HepG2 (cell line): Measurements from ENCODE around the gene VWA1. TPM values are rescaled to one million over a fixed set of nuclear protein-coding genes. Genes with fewer than 3 reads are reported as not detected.

ENCODE experiments used
- ATAC-seq: fragments of 200-7000 bp; cut with Tn5 transposase; 3 replicates; pipeline ENCODE4 v1.9.1; 2020; ENCODE audit warnings: mild to moderate bottlenecking, moderate library complexity
- BruUV-seq: library from RNA; stranded (reverse); fragments of 400-500 nt; replicated peaks from 2 replicates; lab custom pipeline; 2021; lab: Mats Ljungman, UMichigan
- CTCF ChIA-PET: fragments of 300-600 bp; formaldehyde crosslinking; extraction: SDS; loops from one replicate; lab custom pipeline; 2021; ENCODE audit warnings: low total read pairs, inconsistent platforms, low intra/inter-chr PET ratio; lab: Yijun Ruan, JAX
- POLR2A ChIA-PET: fragments of 350-600 bp; sonication (Branson Sonifier 250); formaldehyde crosslinking; loops from one replicate; lab custom pipeline; 2020; ENCODE audit warnings: antibody characterized with exemption, inconsistent platforms; lab: Yijun Ruan, JAX
- DNase-seq: peaks from one replicate; pipeline ENCODE4 v3.0.0-alpha.2; 2015; ENCODE audit warnings: low spot score
- FAIRE-seq: peaks from 3 replicates; lab custom pipeline; 2011; peaks lifted over from hg19 to GRCh38; lab: Jason Lieb, UNC
- H2AFZ ChIP-seq: one replicate; pipeline ENCODE4 v1.6.1; 2011; ENCODE audit warnings: low read length, inconsistent platforms
- H3K27ac ChIP-seq: fragments of 300-600 bp; 3 replicates; pipeline ENCODE4 v1.8.0; 2011; ENCODE audit warnings: mixed run types, mild to moderate bottlenecking, mixed read lengths, low read length, inconsistent platforms; ENCODE audit not compliant: insufficient read depth; ENCODE audit errors: extremely low read length
- H3K27me3 ChIP-seq, 2 experiments: fragments of 200-600 bp in 1 of 2; 2 replicates in 1 of 2; 3 replicates in 1 of 2; pipeline versions ENCODE4 v1.6.0 to v1.8.0; 2011; ENCODE audit warnings: low read length in 2 of 2, mild to moderate bottlenecking in 2 of 2, moderate library complexity in 2 of 2, inconsistent platforms in 1 of 2; ENCODE audit not compliant: insufficient read depth in 2 of 2, control insufficient read depth in 1 of 2
- H3K36me3 ChIP-seq, 2 experiments: fragments of 200-600 bp in 1 of 2; replicated peaks in 1 of 2; 2 replicates in 1 of 2; 3 replicates in 1 of 2; pipeline versions ENCODE4 v1.5.1 to v1.8.0; 2011; ENCODE audit warnings: low read length in 2 of 2, inconsistent platforms in 1 of 2; ENCODE audit not compliant: insufficient read depth in 2 of 2, control insufficient read depth in 1 of 2
- H3K4me1 ChIP-seq: 2 replicates; pipeline ENCODE4 v1.5.1; 2012; ENCODE audit warnings: low read length, inconsistent platforms; ENCODE audit not compliant: insufficient read depth
- H3K4me2 ChIP-seq: 2 replicates; pipeline ENCODE4 v1.6.0; 2011; ENCODE audit warnings: low read depth, low read length, inconsistent platforms
- H3K4me3 ChIP-seq, 3 experiments: fragments of 200-600 bp in 1 of 3; sonication (generic), shearing (Covaris generic) in 1 of 3; replicated peaks in 1 of 3; 2 replicates each; pipeline ENCODE4 v1.5.1; 2011 to 2016; ENCODE audit warnings: low read length in 3 of 3, inconsistent platforms in 2 of 3, low read depth in 2 of 3, mild to moderate bottlenecking in 2 of 3, control low read depth in 1 of 3, mixed read lengths in 1 of 3; ENCODE audit not compliant: insufficient read depth in 1 of 3
- H3K79me2 ChIP-seq: one replicate; pipeline ENCODE4 v1.6.1; 2011; ENCODE audit warnings: low read length, inconsistent platforms; ENCODE audit not compliant: insufficient read depth
- H3K9ac ChIP-seq: 2 replicates; pipeline ENCODE4 v1.6.0; 2011; ENCODE audit warnings: mild to moderate bottlenecking, low read depth, low read length, inconsistent platforms; ENCODE audit not compliant: insufficient read depth
- H3K9me3 ChIP-seq: 2 replicates; pipeline ENCODE4 v1.5.1; 2012; ENCODE audit warnings: mild to moderate bottlenecking, low read length
- H4K20me1 ChIP-seq: 2 replicates; pipeline ENCODE4 v1.6.0; 2011; ENCODE audit warnings: inconsistent platforms, mild to moderate bottlenecking, low read length, moderate library complexity; ENCODE audit not compliant: insufficient read depth
- BRCA1 ChIP-seq: sonication (generic); formaldehyde crosslinking; IDR thresholded peaks from 2 replicates; pipeline ENCODE4 v1.4.0; 2020; ENCODE audit warnings: missing genetic modification reagents
- DR1 ChIP-seq: sonication (generic); formaldehyde crosslinking; IDR thresholded peaks from 2 replicates; pipeline ENCODE4 v1.8.0; 2021; ENCODE audit warnings: mild to moderate bottlenecking, missing genetic modification reagents, inconsistent platforms
- FOXC1 ChIP-seq: sonication (generic); formaldehyde crosslinking; IDR thresholded peaks from 2 replicates; pipeline ENCODE4 v1.8.0; 2022; ENCODE audit warnings: mild to moderate bottlenecking, missing genetic modification reagents, borderline replicate concordance
- JARID2 ChIP-seq: sonication (generic); formaldehyde crosslinking; IDR thresholded peaks from 2 replicates; pipeline ENCODE4 v1.8.1; 2023; ENCODE audit warnings: missing genetic modification reagents, inconsistent platforms; ENCODE audit not compliant: insufficient replicate concordance
- MTF1 ChIP-seq: sonication (generic); formaldehyde crosslinking; IDR thresholded peaks from 2 replicates; pipeline ENCODE4 v1.5.0; 2020; ENCODE audit warnings: missing genetic modification reagents
- MTF2 ChIP-seq: sonication (generic); formaldehyde crosslinking; IDR thresholded peaks from 2 replicates; pipeline ENCODE4 v1.5.0; 2020; ENCODE audit warnings: missing genetic modification reagents, borderline replicate concordance
- NCOA1 ChIP-seq: sonication (generic); formaldehyde crosslinking; IDR thresholded peaks from 2 replicates; pipeline ENCODE4 v1.9.0; 2021; ENCODE audit warnings: missing genetic modification reagents
- RBM22 ChIP-seq: fragments of 200-400 bp; formaldehyde crosslinking; optimal IDR thresholded peaks from 2 replicates; pipeline ENCODE3; 2017; ENCODE audit warnings: mild to moderate bottlenecking, low read length, moderate library complexity
- SNRNP70 ChIP-seq: fragments of 200-400 bp; formaldehyde crosslinking; IDR thresholded peaks from 2 replicates; pipeline ENCODE4 v1.6.1; 2017; ENCODE audit warnings: mild to moderate bottlenecking, low read depth, low read length, moderate library complexity
- TARDBP ChIP-seq: sonication (generic); formaldehyde crosslinking; IDR thresholded peaks from 2 replicates; pipeline ENCODE4 v1.8.0; 2022; ENCODE audit warnings: mild to moderate bottlenecking, missing genetic modification reagents
- ZNF337 ChIP-seq: sonication (generic); formaldehyde crosslinking; IDR thresholded peaks from 2 replicates; pipeline ENCODE4 v1.5.1; 2020; ENCODE audit warnings: missing genetic modification reagents, low read depth, mild to moderate bottlenecking, borderline replicate concordance
- ZNF414 ChIP-seq: sonication (generic); formaldehyde crosslinking; IDR thresholded peaks from 2 replicates; pipeline ENCODE4 v1.5.0; 2020; ENCODE audit warnings: missing genetic modification reagents
- ZNF557 ChIP-seq: sonication (generic); formaldehyde crosslinking; IDR thresholded peaks from 2 replicates; pipeline ENCODE4 v1.4.0; 2020; ENCODE audit warnings: missing genetic modification reagents
- ZNF761 ChIP-seq: sonication (generic); formaldehyde crosslinking; conservative IDR thresholded peaks from 2 replicates; pipeline ENCODE4 v1.4.0; 2020; ENCODE audit warnings: mild to moderate bottlenecking, missing genetic modification reagents
- WGBS: methylation state at CpG from one replicate; pipeline ENCODE4 v1.1.6; 2017; ENCODE audit warnings: low lambda C conversion rate; 5-methylcytosine and 5-hydroxymethylcytosine counted together
- in situ Hi-C: cut with HindIII; loops from 2 replicates; pipeline ENCODE4 v1.10.0; 2017; ENCODE audit warnings: low pct_unique_long_range_greater_than_20kb; ENCODE audit not compliant: extremely low pct_ligation_motif_present
- intact Hi-C: fragments of 100-400 bp; cut with micrococcal nuclease; formaldehyde crosslinking; loops from one replicate; pipeline ENCODE4 v1.10.0; 2022; ENCODE audit not compliant: unreplicated experiment
- polyA plus RNA-seq, 8 experiments: library from polyadenylated mRNA; depleted of rRNA in 3 of 8; stranded (reverse) in 7 of 8; unstranded in 1 of 8; fragments of >200 nt; fragmentation: Illumina TruSeq in 4 of 8; extraction: Trizol in 4 of 8; gene quantifications; 2 replicates each; pipeline versions ENCODE4 v1.2.1 to v1.2.3, GENCODE V29; 2011 to 2016; ENCODE audit warnings: low read depth in 4 of 8, missing spikeins in 1 of 8, mixed read lengths in 1 of 8; ENCODE audit not compliant: insufficient read depth in 1 of 8
- total RNA-seq, 5 experiments: library from RNA; depleted of rRNA; stranded (reverse); fragments of >200 nt; fragmentation: Illumina TruSeq; extraction: Trizol; gene quantifications; 2 replicates each; pipeline ENCODE4 v1.2.3, GENCODE V29; 2016; ENCODE audit warnings: low read depth in 1 of 5
- TF ChIP-seq, protein P1 (sequence below): sonication (generic); formaldehyde crosslinking; IDR thresholded peaks from 2 replicates; pipeline ENCODE4 v1.8.0; 2023; ENCODE audit warnings: mild to moderate bottlenecking, missing genetic modification reagents
- TF ChIP-seq, protein P2 (sequence below): sonication (generic); formaldehyde crosslinking; conservative IDR thresholded peaks from 2 replicates; pipeline ENCODE4 v1.8.1; 2023; ENCODE audit warnings: missing genetic modification reagents

Gene VWA1
- total and polyA plus RNA-seq, 2 of the 13 experiments (the other 11 are each of a cell fraction or from before 2014, with no cell fraction given): 40.9 to 57.5 TPM

DNA sequence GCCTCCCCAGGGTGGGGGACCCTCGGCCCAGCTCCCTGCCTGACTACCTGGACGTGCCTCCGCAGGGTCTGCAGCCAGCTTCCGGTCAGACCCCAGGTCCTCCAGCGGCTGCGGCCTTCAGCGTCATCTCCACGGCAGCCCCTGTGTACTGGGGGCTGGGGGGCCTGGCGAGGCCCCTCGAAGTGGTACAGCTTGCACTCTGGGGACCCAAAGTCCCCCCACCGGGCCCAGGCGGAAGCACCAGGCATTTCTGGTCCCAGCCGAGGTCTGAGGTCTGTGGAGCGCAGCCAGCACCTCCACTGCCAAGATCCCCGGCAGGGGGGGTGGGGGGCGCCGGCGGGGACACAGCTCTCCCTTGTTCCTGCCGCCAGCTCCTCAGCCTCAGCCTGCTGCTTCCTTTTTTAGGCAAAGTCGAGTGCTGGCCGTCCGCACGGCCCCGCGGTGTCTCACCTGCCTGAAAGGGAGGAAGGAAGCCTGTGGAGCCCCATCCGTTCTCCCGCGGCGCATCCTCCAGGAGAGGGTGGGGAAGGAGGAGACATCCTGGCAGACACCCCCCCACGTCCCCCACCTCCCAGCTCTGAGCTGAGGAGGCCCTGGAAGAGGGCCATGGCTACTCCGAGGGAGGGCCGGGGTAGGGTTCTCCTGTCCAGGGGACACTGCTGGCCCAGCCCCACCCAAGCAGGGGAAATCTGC, 1.2 kb upstream of the VWA1 start (continued):
- TF ChIP-seq DR1 (CRISPR knock-in tag): 0 out of 2 replicates have a peak, but pooled peaks have one; percentile 13

DNA sequence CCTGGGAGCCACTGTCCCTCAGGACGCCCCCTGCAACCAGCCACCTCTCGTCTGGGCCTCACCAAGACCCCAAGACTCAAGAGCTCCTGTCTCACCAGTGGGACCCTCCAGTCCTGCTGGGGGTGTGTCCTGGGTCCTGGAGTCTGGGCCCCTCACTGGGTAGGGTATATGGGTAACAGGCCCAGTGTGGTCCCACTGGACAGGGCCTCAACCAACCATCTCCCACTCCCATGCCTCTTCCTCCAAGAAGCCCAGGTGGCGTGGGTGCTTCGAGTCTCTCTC, 725 bp upstream of the VWA1 start:
- Histone ChIP-seq H3K9ac (peak overlapping the region; percentile 85), H3K4me3 (peak overlapping the region; percentile 72 to 88 (median 84)), H2AFZ (no peak overlapping the region), H3K36me3 (no peaks in the 10 kb centered on the region; a peak in 1 of 5 replicates), H3K79me2 (peaks cover 31% of the 10 kb centered on the region), H4K20me1 (no peaks in the 10 kb centered on the region), H3K27ac (peak overlapping the region; percentile 94), H3K4me2 (peak overlapping the region; percentile 89), H3K9me3 (no peaks in the 10 kb centered on the region), H3K4me1 (peaks cover 57% of the 10 kb centered on the region), H3K27me3 (no peaks in the 10 kb centered on the region)
- POLR2A ChIA-PET: interaction anchor here (0.9 to 11.0 kb wide), 8 partner anchors 11 to 334 kb away, joined by 3 to 355 read pairs (median 16); partner anchors contain the start of genes ANKRD65, AURKAIP1, CCNL2 and MRPL20
- intact Hi-C loops: no loop called here
- CTCF ChIA-PET: no interaction called here
- BruUV-seq: no TSS peak
- 0% methylated on average over 2 of the region's 4 CpGs for WGBS
- in situ Hi-C loops: loop anchor here (5.0 kb wide), 1 partner anchor 32 kb away; no protein-coding TSS in a partner anchor
- no peak for FAIRE-seq
- no peak for ATAC-seq
- TF ChIP-seq, protein P1, sequence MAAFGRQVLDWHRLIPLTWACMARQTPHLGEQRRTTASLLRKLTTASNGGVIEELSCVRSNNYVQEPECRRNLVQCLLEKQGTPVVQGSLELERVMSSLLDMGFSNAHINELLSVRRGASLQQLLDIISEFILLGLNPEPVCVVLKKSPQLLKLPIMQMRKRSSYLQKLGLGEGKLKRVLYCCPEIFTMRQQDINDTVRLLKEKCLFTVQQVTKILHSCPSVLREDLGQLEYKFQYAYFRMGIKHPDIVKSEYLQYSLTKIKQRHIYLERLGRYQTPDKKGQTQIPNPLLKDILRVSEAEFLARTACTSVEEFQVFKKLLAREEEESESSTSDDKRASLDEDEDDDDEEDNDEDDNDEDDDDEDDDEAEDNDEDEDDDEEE: no peak
- TF ChIP-seq ZNF414 (CRISPR knock-in tag): peak; percentile 51; the same call in 1 of the 2 replicates
- TF ChIP-seq, protein P2, sequence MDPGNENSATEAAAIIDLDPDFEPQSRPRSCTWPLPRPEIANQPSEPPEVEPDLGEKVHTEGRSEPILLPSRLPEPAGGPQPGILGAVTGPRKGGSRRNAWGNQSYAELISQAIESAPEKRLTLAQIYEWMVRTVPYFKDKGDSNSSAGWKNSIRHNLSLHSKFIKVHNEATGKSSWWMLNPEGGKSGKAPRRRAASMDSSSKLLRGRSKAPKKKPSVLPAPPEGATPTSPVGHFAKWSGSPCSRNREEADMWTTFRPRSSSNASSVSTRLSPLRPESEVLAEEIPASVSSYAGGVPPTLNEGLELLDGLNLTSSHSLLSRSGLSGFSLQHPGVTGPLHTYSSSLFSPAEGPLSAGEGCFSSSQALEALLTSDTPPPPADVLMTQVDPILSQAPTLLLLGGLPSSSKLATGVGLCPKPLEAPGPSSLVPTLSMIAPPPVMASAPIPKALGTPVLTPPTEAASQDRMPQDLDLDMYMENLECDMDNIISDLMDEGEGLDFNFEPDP (CRISPR knock-in tag): peak; percentile 90; the same call in 1 of the 2 replicates
- TF ChIP-seq DR1 (CRISPR knock-in tag): 0 out of 2 replicates have a peak, but pooled peaks have one; percentile 6
- TF ChIP-seq JARID2 (CRISPR knock-in tag): peak; percentile 41
- 0 out of 2 replicates have a peak, but pooled peaks have one; percentile 66 for TF ChIP-seq NCOA1 (CRISPR knock-in tag)
- peak; percentile 73; the same call in 1 of the 2 replicates for TF ChIP-seq MTF2 (CRISPR knock-in tag)
- no peak for TF ChIP-seq SNRNP70
- 0 out of 2 replicates have a peak, but pooled peaks have one; percentile 15 for TF ChIP-seq ZNF337 (CRISPR knock-in tag)
- TF ChIP-seq MTF1 (CRISPR knock-in tag): no peak
- TF ChIP-seq FOXC1 (CRISPR knock-in tag): 0 out of 2 replicates have a peak, but pooled peaks have one; percentile 16
- no peak for TF ChIP-seq ZNF557
- no peak; the same call in 1 of the 2 replicates for TF ChIP-seq TARDBP (CRISPR knock-in tag)
- 0 out of 2 replicates have a peak, but pooled peaks have one; percentile 34 for TF ChIP-seq ZNF761 (CRISPR knock-in tag)
- TF ChIP-seq BRCA1 (CRISPR knock-in tag): no peak
- TF ChIP-seq RBM22: no peak
- DNase-seq: no peak
